Heart left ventricle (tissue), 16 donors: ENCODE measurements around the gene DRP2. TPM values are rescaled to one million over a fixed set of nuclear protein-coding genes. Genes with fewer than 3 reads are reported as not detected.
A peak's percentile ranks its signal among the peaks of the same experiment; 100 is the strongest.
"Not testable (repeated sequence)": the region's sequence is repeated elsewhere in the genome, so short reads cannot be mapped to it uniquely, and the experiment has no call there.

Source experiments
- ATAC-seq, 4 donors: fragments of 200-7000 bp; cut with Tn5 transposase; one replicate each; pipeline ENCODE4 v1.9.1; 2020 to 2022; ENCODE audit warnings: moderate library complexity in 4 of 4, mild to moderate bottlenecking in 3 of 4, moderate number of reproducible peaks in 1 of 4
- DNase-seq, 5 donors: peaks; one replicate each; pipeline ENCODE4 v3.0.0-alpha.2; 2020
- H3K27ac ChIP-seq, 12 donors: fragments of 200-600 bp; sonication (generic) in 4 of 12; one replicate each; pipeline versions ENCODE4 v1.5.0 to v1.8.0; 2016 to 2022; ENCODE audit warnings: mild to moderate bottlenecking in 2 of 12
- H3K27me3 ChIP-seq, 9 donors: fragments of 200-600 bp; sonication (generic) in 2 of 9; one replicate each; pipeline versions ENCODE4 v1.5.1 to v1.8.0; 2016 to 2022; ENCODE audit warnings: mild to moderate bottlenecking in 3 of 9
- H3K36me3 ChIP-seq, 9 donors: fragments of 200-600 bp; sonication (generic) in 2 of 9; one replicate each; pipeline versions ENCODE4 v1.5.0 to v1.8.0; 2018 to 2022; ENCODE audit warnings: mild to moderate bottlenecking in 2 of 9
- H3K4me1 ChIP-seq, 12 donors: fragments of 200-600 bp; sonication (generic) in 4 of 12; one replicate each; pipeline versions ENCODE4 v1.5.0 to v1.8.0; 2016 to 2022; ENCODE audit warnings: mild to moderate bottlenecking in 3 of 12
- H3K4me3 ChIP-seq, 12 donors: fragments of 200-600 bp; sonication (generic) in 4 of 12; one replicate each; pipeline versions ENCODE4 v1.5.0 to v1.8.0; 2017 to 2022; ENCODE audit warnings: mild to moderate bottlenecking in 9 of 12, moderate library complexity in 4 of 12
- H3K9me3 ChIP-seq, 12 donors: fragments of 200-600 bp; sonication (generic) in 4 of 12; one replicate each; pipeline versions ENCODE4 v1.5.0 to v1.8.0; 2016 to 2022; ENCODE audit warnings: mild to moderate bottlenecking in 1 of 12
- POLR2A ChIP-seq, 2 donors: fragments of 450-650 bp; IDR thresholded peaks; one replicate each; pipeline ENCODE4 v1.6.1; 2017; ENCODE audit warnings: antibody characterized with exemption in 2 of 2, mild to moderate bottlenecking in 2 of 2, moderate library complexity in 2 of 2
- WGBS, 4 donors: extraction: QIAGEN DNeasy Blood & Tissue Kit in 2 of 4; methylation state at CpG; one replicate each; pipeline versions ENCODE4 v1.1.5 to v1.1.7; 2013 to 2018; 5-methylcytosine and 5-hydroxymethylcytosine counted together
- intact Hi-C, 10 donors: fragments of 100-400 bp; cut with DNase I; formaldehyde crosslinking; loops; one replicate each; pipeline versions ENCODE4 v1.11.1 to v1.14.2; 2022
- polyA plus RNA-seq, 2 donors: library from polyadenylated mRNA; stranded (reverse); fragments of 200-250 nt; gene quantifications; one replicate each; pipeline ENCODE4 v1.2.3, GENCODE V29; 2013
- total RNA-seq, 9 donors: library from RNA; depleted of rRNA in 2 of 9; stranded (reverse); fragments of >200 nt in 2 of 9; fragmentation: NEBNext Ultra II Directional in 3 of 9; extraction: Animal tissue kit (Norgen Biotek cat#: 25700) in 3 of 9; gene quantifications; one replicate each; pipeline versions ENCODE4 v1.1.0 to v1.2.4, GENCODE V29; 2016 to 2023
- TF ChIP-seq, protein P1 (sequence below), 12 donors: fragments of 200-600 bp; sonication (generic) in 4 of 12; IDR thresholded peaks; one replicate each; pipeline versions ENCODE4 v1.5.0 to v1.8.0; 2018 to 2022; ENCODE audit warnings: antibody characterized with exemption in 12 of 12, mild to moderate bottlenecking in 5 of 12
- donor health status: ischemic (EF 13 %, LVEDD 7.1; RV severe dilation, severe dysfunction).
- donor health status: healthy with polysubstance abuse.
- donor health status: DM: no; HTN: yes; CAD: no.
- donor health status: DM: no; HTN: no; CAD: no.
- donor health status: ischemic (EF 25% LVEDD 6.9; RV normal size, moderate dysfunction).
- donor health status: ischemic (EF 25% LVEDD 5.7; RV mildly dilated, moderate dysfunction).
- donor health status: healthy.
- donor health status: DM: yes; HTN: yes; CAD: no.
- donor health status: ischemic (EF 35%, LVEDD 5.7; RV mildly dilated, moderate dysfunction).
- donor health status: nonischemic (EF 11% LVEDD 7.7; RV severe dilation, severe dysfunction).
- donor health status: DM: yes; HTN: yes; CAD: no.
- donor health status: PGD.
- donor health status: ischemic (EF 29% LVEDD 5.4; RV normal size, mild dysfunction).
- donor health status: nonischemic (EF 23%, LVEDD 6.1; RV moderate dilation, normal function).

The DRP2 gene
- total and polyA plus RNA-seq, 11 donors = 0.01 to 0.11 (median 0.05) TPM; not detected in 4

GRCh38 chrX:101274198-101274597 is 54.6 kb downstream of the DRP2 start:
- DNase-seq = no peak
- no peak for ATAC-seq
- Histone ChIP-seq H3K27ac (no peak overlapping the region), H3K4me1 (no peaks in the 10 kb centered on the region), H3K9me3 (no peaks in the 10 kb centered on the region), H3K4me3 (no peak overlapping the region), H3K36me3 (no peaks in the 10 kb centered on the region), H3K27me3 (peaks cover 0 to 7% (median 0%) of the 10 kb centered on the region in 9 donors)
- TF ChIP-seq, protein P1, sequence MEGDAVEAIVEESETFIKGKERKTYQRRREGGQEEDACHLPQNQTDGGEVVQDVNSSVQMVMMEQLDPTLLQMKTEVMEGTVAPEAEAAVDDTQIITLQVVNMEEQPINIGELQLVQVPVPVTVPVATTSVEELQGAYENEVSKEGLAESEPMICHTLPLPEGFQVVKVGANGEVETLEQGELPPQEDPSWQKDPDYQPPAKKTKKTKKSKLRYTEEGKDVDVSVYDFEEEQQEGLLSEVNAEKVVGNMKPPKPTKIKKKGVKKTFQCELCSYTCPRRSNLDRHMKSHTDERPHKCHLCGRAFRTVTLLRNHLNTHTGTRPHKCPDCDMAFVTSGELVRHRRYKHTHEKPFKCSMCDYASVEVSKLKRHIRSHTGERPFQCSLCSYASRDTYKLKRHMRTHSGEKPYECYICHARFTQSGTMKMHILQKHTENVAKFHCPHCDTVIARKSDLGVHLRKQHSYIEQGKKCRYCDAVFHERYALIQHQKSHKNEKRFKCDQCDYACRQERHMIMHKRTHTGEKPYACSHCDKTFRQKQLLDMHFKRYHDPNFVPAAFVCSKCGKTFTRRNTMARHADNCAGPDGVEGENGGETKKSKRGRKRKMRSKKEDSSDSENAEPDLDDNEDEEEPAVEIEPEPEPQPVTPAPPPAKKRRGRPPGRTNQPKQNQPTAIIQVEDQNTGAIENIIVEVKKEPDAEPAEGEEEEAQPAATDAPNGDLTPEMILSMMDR (IDR thresholded peaks at IDR 0.05) = no peak
- TF ChIP-seq POLR2A (IDR thresholded peaks at IDR 0.05) = no peak
- intact Hi-C loops = no loop called here
- WGBS, 4 donors = 87 to 95% (median 92%) methylated on average over 6 of the region's 6 CpGs

- intact Hi-C loops = no loop called here
- H3K27ac ChIP-seq = no peak overlapping the region
- peaks cover 0 to 7% (median 0%) of the 10 kb centered on the region in 9 donors for H3K27me3 ChIP-seq
- H3K36me3 ChIP-seq = no peaks in the 10 kb centered on the region
- ATAC-seq (no peak), DNase-seq (no peak)
- WGBS, 4 donors = 62 to 89% (median 81%) methylated on average over 2 of the region's 2 CpGs
- H3K4me1 ChIP-seq = no peaks in the 10 kb centered on the region
- TF ChIP-seq POLR2A (IDR thresholded peaks at IDR 0.05) = no peak
- TF ChIP-seq, protein P1 (IDR thresholded peaks at IDR 0.05) = no peak
- no peaks in the 10 kb centered on the region for H3K9me3 ChIP-seq
- H3K4me3 ChIP-seq = no peak overlapping the region
Observed at GRCh38 chrX:101276238-101276637, 56.7 kb downstream of the DRP2 start.

- Histone ChIP-seq H3K4me3 (no peak overlapping the region), H3K9me3 (no peaks in the 10 kb centered on the region), H3K27ac (no peak overlapping the region), H3K4me1 (no peaks in the 10 kb centered on the region), H3K36me3 (no peaks in the 10 kb centered on the region), H3K27me3 (peaks cover 0 to 24% (median 7%) of the 10 kb centered on the region in 9 donors)
- no peak for ATAC-seq
- 7 to 17% (median 12%) methylated on average over 2 of the region's 2 CpGs for WGBS, 4 donors
- intact Hi-C loops = loop anchor here in 9 of 10 donors (5.0 to 10.0 kb wide), 6 partner anchors 390 to 613 kb away; no protein-coding TSS in a partner anchor
- no peak for DNase-seq
- TF ChIP-seq POLR2A (IDR thresholded peaks at IDR 0.05) = no peak
- TF ChIP-seq, protein P1 (IDR thresholded peaks at IDR 0.05) = peak; percentile 20 to 57 (median 48)
Observed at GRCh38 chrX:101287402-101287801, 67.8 kb downstream of the DRP2 start.

DNA sequence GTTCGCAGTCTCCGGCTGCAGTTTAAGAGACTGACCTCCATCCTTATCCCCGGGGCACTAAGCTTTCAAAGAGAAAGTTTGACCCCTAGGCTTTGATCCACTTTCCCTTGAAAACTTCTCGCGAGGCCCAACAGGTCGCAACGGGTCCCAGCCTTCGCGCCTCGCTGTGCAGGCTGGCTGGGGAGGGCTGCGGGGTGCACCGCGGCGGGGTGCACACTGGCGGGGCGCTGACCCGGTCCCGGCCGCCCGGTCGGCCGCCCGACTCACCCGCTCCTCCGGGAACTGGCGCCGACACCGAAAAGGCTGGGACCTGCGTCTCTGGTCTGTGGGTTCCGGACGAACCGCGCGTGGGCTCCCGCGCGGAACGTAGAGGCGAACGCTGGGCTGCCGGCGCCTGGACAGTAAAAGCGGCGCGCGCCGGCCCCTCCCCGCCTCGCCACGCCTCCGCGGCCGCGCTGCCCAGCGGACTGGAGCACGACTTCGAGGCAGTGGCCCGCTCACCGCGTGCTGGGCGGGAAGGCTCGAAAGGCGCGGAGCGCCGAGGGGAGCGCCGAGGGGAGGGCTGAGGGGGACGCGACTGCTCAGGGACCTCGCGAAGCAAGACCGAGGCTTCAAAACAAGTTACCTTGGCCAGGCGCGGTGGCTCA is 71.5 kb downstream of the DRP2 start, which contains the start of gene TAF7L:
TSS of gene TAF7L (minus strand) at position 378 of the 647 bp plus-strand sequence. CDS start 3,791 bp downstream, outside the sequence.
- Histone ChIP-seq H3K9me3 (no peaks in the 10 kb centered on the region), H3K27me3 (peaks cover 0 to 31% (median 7%) of the 10 kb centered on the region in 9 donors), H3K27ac (no peak within 1 kb of the TSS), H3K4me1 (no peaks in the 10 kb centered on the region), H3K4me3 (peak within 1 kb of the TSS in 6 of 12 donors; percentile 2 to 18 (median 9)), H3K36me3 (no peaks in the 10 kb centered on the region)
- WGBS, 4 donors = 14 to 54% (median 35%) methylated on average over 44 to 75 of the region's 75 CpGs
- TF ChIP-seq, protein P1 (IDR thresholded peaks at IDR 0.05) = no peak
- TF ChIP-seq POLR2A (IDR thresholded peaks at IDR 0.05) = no peak
- ATAC-seq = no peak
- DNase-seq = no peak
- intact Hi-C loops = no loop called here

GRCh38 chrX:101295603-101296002 is 76.0 kb downstream of the DRP2 start:
- H3K4me1 ChIP-seq, H3K9me3 ChIP-seq, H3K36me3 ChIP-seq, DNase-seq, ATAC-seq, H3K27ac ChIP-seq, intact Hi-C loops, H3K4me3 ChIP-seq: not testable (repeated sequence)
- H3K27me3 ChIP-seq = peaks cover 0 to 15% (median 5%) of the 10 kb centered on the region in 9 donors
- WGBS, 4 donors = 82 to 98% (median 96%) methylated on average over 3 of the region's 3 CpGs
